Measurements from ENCODE around the gene URM1.
"Not testable (repeated sequence)": the region's sequence is repeated elsewhere in the genome, so short reads cannot be mapped to it uniquely, and the experiment has no call there.

The URM1 gene

GRCh38 chr9:128370752-128371629 lies at the start of gene URM1:
Gene URM1, plus strand, starts transcription at chr9:128371374. Its CDS starts 7 bp downstream, at chr9:128371381.
- DNase-seq = peak; percentile 97

- DNase-seq = peak; percentile 61
Observed at GRCh38 chr9:128321879-128322403, 49.2 kb upstream of the URM1 start.

GRCh38 chr9:128322404-128323211 lies 48.6 kb upstream of the URM1 start, which contains the start of the genes COQ4 and TRUB2:
Gene COQ4, plus strand, starts transcription at chr9:128322839. Its CDS starts 20 bp downstream, at chr9:128322859.
Gene TRUB2, minus strand, starts transcription at chr9:128322447. Its CDS starts 39 bp downstream, at chr9:128322408.
- peak; percentile 96 for DNase-seq

- DNase-seq = no peak
Observed at GRCh38 chr9:128323212-128323730, 47.9 kb upstream of the URM1 start.

GRCh38 chr9:128323791-128324190 lies 47.4 kb upstream of the URM1 start:
- DNase-seq = no peak

- no peak for DNase-seq
Observed at GRCh38 chr9:128324401-128324800, 46.8 kb upstream of the URM1 start.

- no peak for DNase-seq
Observed at GRCh38 chr9:128325629-128326028, 45.5 kb upstream of the URM1 start.

- no peak for DNase-seq
Observed at GRCh38 chr9:128333451-128333869, 37.7 kb upstream of the URM1 start.

GRCh38 chr9:128335161-128335560 lies 36.0 kb upstream of the URM1 start:
- no peak for DNase-seq

GRCh38 chr9:128335914-128336313 lies 35.3 kb upstream of the URM1 start:
- no peak for DNase-seq

- DNase-seq = no peak
Observed at GRCh38 chr9:128337936-128338335, 33.2 kb upstream of the URM1 start.

- not testable (repeated sequence) for DNase-seq
Observed at GRCh38 chr9:128338852-128339614, 32.1 kb upstream of the URM1 start.

- peak; percentile 82 for DNase-seq
Observed at GRCh38 chr9:128339761-128340690, 31.1 kb upstream of the URM1 start, which contains the start of gene SLC27A4. Gene SLC27A4, plus strand, starts transcription at chr9:128340527. Its CDS starts 2,606 bp downstream, at chr9:128343133.

- no peak for DNase-seq
Observed at GRCh38 chr9:128340691-128341434, 30.3 kb upstream of the URM1 start.

- DNase-seq = peak; percentile 68
Observed at GRCh38 chr9:128341435-128341849, 29.7 kb upstream of the URM1 start.

GRCh38 chr9:128342971-128343680 lies 28.0 kb upstream of the URM1 start:
- DNase-seq = no peak

GRCh38 chr9:128343855-128344254 lies 27.3 kb upstream of the URM1 start:
- DNase-seq = no peak

- no peak for DNase-seq
Observed at GRCh38 chr9:128344931-128345605, 26.1 kb upstream of the URM1 start.

GRCh38 chr9:128349125-128349524 lies 22.0 kb upstream of the URM1 start:
- DNase-seq = no peak

All from NCI-H345 (cell line).